SK-N-SH treated with all-trans-retinoic acid at 6 μM for 48 hours (cell line): ENCODE results near the gene NRBF2.

Source experiments
- ATAC-seq: fragments of 200-7000 bp; cut with Tn5 transposase; 3 replicates; pipeline ENCODE4 v1.9.1; 2020; ENCODE audit warnings: mild to moderate bottlenecking, moderate library complexity
- ARNTL ChIP-seq: fragments of 450-650 bp; formaldehyde crosslinking; IDR thresholded peaks from 2 replicates; pipeline ENCODE4 v1.5.0; 2020; ENCODE audit warnings: low read depth, mild to moderate bottlenecking, moderate library complexity, borderline replicate concordance
- BACH2 ChIP-seq: fragments of 250-450 bp; sonication (Bioruptor Pico); IDR thresholded peaks from 2 replicates; pipeline ENCODE4 v1.9.0; 2021; ENCODE audit warnings: mild to moderate bottlenecking, borderline replicate concordance
- CREB5 ChIP-seq: fragments of 250-450 bp; sonication (Bioruptor Pico); IDR thresholded peaks from 2 replicates; pipeline ENCODE4 v1.5.1; 2020; ENCODE audit warnings: low read depth, mild to moderate bottlenecking, moderate library complexity
- CSDC2 ChIP-seq: fragments of 250-450 bp; sonication (Bioruptor Pico); IDR thresholded peaks from 2 replicates; pipeline ENCODE4 v1.5.0; 2020; ENCODE audit warnings: mild to moderate bottlenecking, moderate library complexity
- CSRNP3 ChIP-seq: fragments of 250-450 bp; sonication (Bioruptor Pico); IDR thresholded peaks from 2 replicates; pipeline ENCODE4 v1.5.1; 2021; ENCODE audit warnings: mild to moderate bottlenecking, moderate library complexity
- ESRRG ChIP-seq: fragments of 250-450 bp; sonication (Bioruptor Pico); IDR thresholded peaks from 2 replicates; pipeline ENCODE4 v1.6.1; 2021; ENCODE audit warnings: mild to moderate bottlenecking
- GLIS3 ChIP-seq: fragments of 250-450 bp; sonication (Bioruptor Pico); IDR thresholded peaks from 2 replicates; pipeline ENCODE4 v1.5.0; 2020; ENCODE audit warnings: mild to moderate bottlenecking, moderate library complexity
- ISL1 ChIP-seq: fragments of 250-450 bp; sonication (Bioruptor Pico); IDR thresholded peaks from 2 replicates; pipeline ENCODE4 v2.1.2; 2022; ENCODE audit warnings: mild to moderate bottlenecking, moderate library complexity
- OSR1 ChIP-seq: fragments of 250-450 bp; sonication (Bioruptor Pico); IDR thresholded peaks from 2 replicates; pipeline ENCODE4 v1.8.0; 2022; ENCODE audit warnings: moderate library complexity, mild to moderate bottlenecking, inconsistent platforms
- PATZ1 ChIP-seq: fragments of 250-450 bp; sonication (Bioruptor Pico); IDR thresholded peaks from 2 replicates; pipeline ENCODE4 v1.8.0; 2020; ENCODE audit warnings: mild to moderate bottlenecking, moderate library complexity, borderline replicate concordance
- POU6F1 ChIP-seq: fragments of 250-450 bp; sonication (Bioruptor Pico); IDR thresholded peaks from 2 replicates; pipeline ENCODE4 v1.8.0; 2021; ENCODE audit warnings: low read depth, mild to moderate bottlenecking, moderate library complexity, borderline replicate concordance
- PPARA ChIP-seq: fragments of 250-450 bp; sonication (Bioruptor Pico); IDR thresholded peaks from 2 replicates; pipeline ENCODE4 v1.5.0; 2020; ENCODE audit warnings: mild to moderate bottlenecking, borderline replicate concordance
- RARB ChIP-seq: fragments of 250-450 bp; sonication (Bioruptor Pico); IDR thresholded peaks from 2 replicates; pipeline ENCODE4 v1.8.0; 2021; ENCODE audit warnings: mild to moderate bottlenecking, moderate library complexity
- SNAI2 ChIP-seq: fragments of 250-450 bp; sonication (Bioruptor Pico); IDR thresholded peaks from 2 replicates; pipeline ENCODE4 v1.5.0; 2020; ENCODE audit warnings: mild to moderate bottlenecking, moderate library complexity
- TCF4 ChIP-seq: fragments of 250-450 bp; sonication (Bioruptor Pico); IDR thresholded peaks from 2 replicates; pipeline ENCODE4 v1.8.0; 2021; ENCODE audit warnings: mild to moderate bottlenecking, moderate library complexity, borderline replicate concordance
- TOX ChIP-seq: fragments of 250-450 bp; sonication (Bioruptor Pico); IDR thresholded peaks from 2 replicates; pipeline ENCODE4 v1.8.0; 2021; ENCODE audit warnings: mild to moderate bottlenecking, moderate library complexity, borderline replicate concordance
- TSHZ2 ChIP-seq: fragments of 250-450 bp; sonication (Bioruptor Pico); IDR thresholded peaks from 2 replicates; pipeline ENCODE4 v1.5.0; 2020; ENCODE audit warnings: mild to moderate bottlenecking, moderate library complexity
- ZC3H10 ChIP-seq: fragments of 250-450 bp; sonication (Bioruptor Pico); IDR thresholded peaks from 2 replicates; pipeline ENCODE4 v1.5.1; 2021; ENCODE audit warnings: mild to moderate bottlenecking, moderate library complexity
- ZFP3 ChIP-seq: fragments of 250-450 bp; sonication (Bioruptor Pico); IDR thresholded peaks from 2 replicates; pipeline ENCODE4 v1.5.0; 2020; ENCODE audit warnings: mild to moderate bottlenecking, moderate library complexity
- ZFP30 ChIP-seq: fragments of 450-650 bp; formaldehyde crosslinking; IDR thresholded peaks from 2 replicates; pipeline ENCODE4 v1.5.0; 2022; ENCODE audit warnings: mild to moderate bottlenecking, moderate library complexity
- ZNF565 ChIP-seq: fragments of 450-650 bp; formaldehyde crosslinking; conservative IDR thresholded peaks from 2 replicates; pipeline ENCODE4 v1.5.0; 2020; ENCODE audit warnings: low read depth, mild to moderate bottlenecking, moderate library complexity
- ZNF70 ChIP-seq: fragments of 450-650 bp; formaldehyde crosslinking; IDR thresholded peaks from 2 replicates; pipeline ENCODE4 v1.5.0; 2020; ENCODE audit warnings: mild to moderate bottlenecking, moderate library complexity
- ZNF8 ChIP-seq: fragments of 450-650 bp; formaldehyde crosslinking; IDR thresholded peaks from 2 replicates; pipeline ENCODE4 v1.5.0; 2020; ENCODE audit warnings: mild to moderate bottlenecking, moderate library complexity

Gene NRBF2

GRCh38 chr10:63103971-63104409 is 29.1 kb upstream of the NRBF2 start:
- TF ChIP-seq ISL1 (CRISPR knock-in tag), result no peak
- TF ChIP-seq ZNF565, result no peak
- TF ChIP-seq OSR1 (CRISPR knock-in tag), result no peak
- no peak for TF ChIP-seq PPARA (CRISPR knock-in tag)
- no peak for TF ChIP-seq PATZ1
- no peak for TF ChIP-seq BACH2
- no peak for TF ChIP-seq ZNF8
- no peak for TF ChIP-seq CREB5 (CRISPR knock-in tag)
- no peak for TF ChIP-seq TOX
- no peak for TF ChIP-seq ZFP30 (CRISPR knock-in tag)
- TF ChIP-seq RARB (CRISPR knock-in tag), result no peak
- no peak for TF ChIP-seq ARNTL (CRISPR knock-in tag)
- TF ChIP-seq ESRRG (CRISPR knock-in tag), result no peak
- TF ChIP-seq POU6F1 (CRISPR knock-in tag), result no peak
- TF ChIP-seq TSHZ2, result no peak
- TF ChIP-seq SNAI2 (CRISPR knock-in tag), result no peak
- TF ChIP-seq TCF4 (CRISPR knock-in tag), result no peak
- TF ChIP-seq GLIS3 (CRISPR knock-in tag), result no peak
- TF ChIP-seq CSDC2 (CRISPR knock-in tag), result no peak
- no peak for TF ChIP-seq CSRNP3 (CRISPR knock-in tag)
- no peak for ATAC-seq

GRCh38 chr10:63105225-63106110 is 27.7 kb upstream of the NRBF2 start:
- peak; percentile 72 for ATAC-seq
- TF ChIP-seq ZNF70 (CRISPR knock-in tag) (no peak), ZNF565 (no peak), ESRRG (CRISPR knock-in tag) (no peak), PPARA (CRISPR knock-in tag) (no peak)

- ATAC-seq, result peak; percentile 44
- TF ChIP-seq ZFP3 (CRISPR knock-in tag) (no peak), BACH2 (no peak), TOX (no peak), CREB5 (CRISPR knock-in tag) (no peak), PATZ1 (no peak), TCF4 (CRISPR knock-in tag) (no peak), ARNTL (CRISPR knock-in tag) (no peak), SNAI2 (CRISPR knock-in tag) (no peak), ISL1 (CRISPR knock-in tag) (no peak), RARB (CRISPR knock-in tag) (no peak), PPARA (CRISPR knock-in tag) (no peak), ESRRG (CRISPR knock-in tag) (no peak), ZNF8 (no peak), ZC3H10 (no peak)
Observed at GRCh38 chr10:63106111-63106755, 26.9 kb upstream of the NRBF2 start.
